Measurements from ENCODE around the gene UBXN10. TPM values are rescaled to one million over a fixed set of nuclear protein-coding genes. Genes with fewer than 3 reads are reported as not detected.

UBXN10 gene
- total RNA-seq, 1 donor from 2014 or later: 0.09 TPM

DNA sequence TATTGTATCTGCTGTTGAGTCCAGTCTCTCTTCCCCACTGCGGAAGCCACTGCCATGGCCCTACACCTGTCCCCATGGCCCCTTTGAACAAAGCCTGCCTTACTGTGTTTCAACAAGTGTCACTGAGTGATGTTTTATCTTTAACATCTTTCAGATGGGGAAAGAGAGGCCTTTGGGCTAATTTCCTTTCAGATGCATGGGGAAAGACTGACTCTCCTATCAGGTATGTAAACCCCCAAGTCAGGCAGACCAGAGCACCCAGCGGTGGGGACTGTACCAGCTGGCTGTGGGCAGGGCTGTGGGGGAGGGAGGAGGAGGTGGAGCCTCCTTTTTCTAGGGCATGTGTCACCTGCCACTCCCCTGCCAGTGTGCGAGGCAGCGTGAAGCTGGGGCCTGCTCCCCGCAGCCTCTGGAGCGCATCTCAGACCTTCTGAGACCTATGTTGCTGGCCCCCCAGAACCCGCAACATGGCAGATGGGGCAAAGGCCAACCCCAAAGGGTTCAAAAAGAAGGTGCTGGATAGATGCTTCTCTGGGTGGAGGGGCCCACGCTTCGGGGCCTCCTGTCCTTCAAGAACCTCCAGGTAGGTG, 46.8 kb upstream of the UBXN10 start, which contains the start of gene PLA2G2F:
PLA2G2F (plus strand) TSS at position 363 of the 590 bp plus-strand sequence; CDS start at position 468, 105 bp downstream.
- Mint-ChIP-seq H3K27me3 (ENCODE audit: low read depth, unreplicated experiment) (peaks cover 33% of the 10 kb centered on the region), H3K4me1 (ENCODE audit: low read depth, unreplicated experiment) (no peaks in the 10 kb centered on the region), H3K36me3 (ENCODE audit: low read depth, unreplicated experiment) (no peaks in the 10 kb centered on the region), H3K27ac (ENCODE audit: unreplicated experiment) (no peak within 1 kb of the TSS), H3K4me3 (ENCODE audit: unreplicated experiment) (no peak within 1 kb of the TSS), H3K9me3 (ENCODE audit: unreplicated experiment) (peaks cover 5% of the 10 kb centered on the region)
- H3K27ac ChIP-seq (ENCODE audit: low read depth, low read length): no peak within 1 kb of the TSS
- H3K4me3 ChIP-seq (ENCODE audit: insufficient read depth, low read depth, low read length): no peak within 1 kb of the TSS
- H3K9ac ChIP-seq (ENCODE audit: low read length): no peak within 1 kb of the TSS
- no peaks in the 10 kb centered on the region for H3K9me3 ChIP-seq (ENCODE audit: insufficient read depth, low read depth, low read length)
- H3K4me1 ChIP-seq (ENCODE audit: insufficient read depth, low read length): no peaks in the 10 kb centered on the region
- TF ChIP-seq EZH2 (IDR thresholded peaks at IDR 0.05; ENCODE audit: insufficient read depth, low read length): no peak
- TF ChIP-seq, protein P1, sequence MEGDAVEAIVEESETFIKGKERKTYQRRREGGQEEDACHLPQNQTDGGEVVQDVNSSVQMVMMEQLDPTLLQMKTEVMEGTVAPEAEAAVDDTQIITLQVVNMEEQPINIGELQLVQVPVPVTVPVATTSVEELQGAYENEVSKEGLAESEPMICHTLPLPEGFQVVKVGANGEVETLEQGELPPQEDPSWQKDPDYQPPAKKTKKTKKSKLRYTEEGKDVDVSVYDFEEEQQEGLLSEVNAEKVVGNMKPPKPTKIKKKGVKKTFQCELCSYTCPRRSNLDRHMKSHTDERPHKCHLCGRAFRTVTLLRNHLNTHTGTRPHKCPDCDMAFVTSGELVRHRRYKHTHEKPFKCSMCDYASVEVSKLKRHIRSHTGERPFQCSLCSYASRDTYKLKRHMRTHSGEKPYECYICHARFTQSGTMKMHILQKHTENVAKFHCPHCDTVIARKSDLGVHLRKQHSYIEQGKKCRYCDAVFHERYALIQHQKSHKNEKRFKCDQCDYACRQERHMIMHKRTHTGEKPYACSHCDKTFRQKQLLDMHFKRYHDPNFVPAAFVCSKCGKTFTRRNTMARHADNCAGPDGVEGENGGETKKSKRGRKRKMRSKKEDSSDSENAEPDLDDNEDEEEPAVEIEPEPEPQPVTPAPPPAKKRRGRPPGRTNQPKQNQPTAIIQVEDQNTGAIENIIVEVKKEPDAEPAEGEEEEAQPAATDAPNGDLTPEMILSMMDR (IDR thresholded peaks at IDR 0.05; ENCODE audit: insufficient read depth, low read depth, low read length): no peak
- H3K36me3 ChIP-seq (ENCODE audit: insufficient read depth, low read length): no peaks in the 10 kb centered on the region
- H2AFZ ChIP-seq (ENCODE audit: low read depth, low read length): no peak within 1 kb of the TSS
- DNase-seq (ENCODE audit: low read depth) (no peak), FAIRE-seq (no peak)
- H3K79me2 ChIP-seq (ENCODE audit: insufficient read depth, low read length): no peaks in the 10 kb centered on the region
- H4K20me1 ChIP-seq (ENCODE audit: insufficient read depth, low read length): no peaks in the 10 kb centered on the region
- H3K4me2 ChIP-seq (ENCODE audit: low read length): no peak within 1 kb of the TSS
- peaks cover 3% of the 10 kb centered on the region for H3K27me3 ChIP-seq (ENCODE audit: insufficient read depth, low read length)

DNA sequence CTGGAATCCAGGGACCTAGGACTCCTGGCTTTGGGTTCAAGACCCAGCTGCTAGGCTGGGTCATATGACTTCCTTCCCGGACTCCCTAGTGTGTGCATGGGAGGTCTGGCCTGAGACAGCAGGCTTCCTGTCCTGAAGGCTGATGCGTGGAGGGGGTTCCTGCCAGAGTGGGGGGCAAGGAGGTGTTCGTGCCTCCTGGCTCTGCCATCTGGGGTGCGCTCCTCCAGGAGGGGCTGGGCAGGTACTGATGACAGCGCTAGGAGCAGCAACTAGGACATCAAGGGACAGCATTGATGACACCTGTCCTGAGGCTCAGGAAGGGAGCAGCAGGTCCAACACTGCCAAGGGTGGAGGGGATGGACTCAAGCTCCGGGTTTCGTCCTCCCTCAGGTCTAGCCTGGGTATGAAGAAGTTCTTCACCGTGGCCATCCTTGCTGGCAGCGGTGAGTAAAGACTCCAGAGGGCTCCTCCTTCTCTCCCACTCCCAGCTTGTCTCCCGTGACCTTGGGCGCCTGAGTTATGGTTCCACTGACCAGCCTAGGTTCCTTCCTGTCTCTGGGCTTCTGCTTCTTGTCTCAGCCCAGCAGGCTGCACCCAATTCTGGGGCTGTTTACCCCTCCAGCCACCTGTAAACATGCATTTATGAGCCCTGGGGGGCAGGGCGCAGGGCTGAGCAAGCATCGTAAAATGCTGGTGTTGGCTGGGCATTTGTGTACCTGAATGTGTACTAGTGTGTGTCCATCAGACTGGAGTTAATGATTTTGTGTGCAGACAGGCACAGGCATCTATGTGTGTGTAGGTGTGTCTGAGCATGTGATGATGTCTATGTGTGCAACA, 45.9 kb upstream of the UBXN10 start:
- H4K20me1 ChIP-seq (ENCODE audit: insufficient read depth, low read length): no peaks in the 10 kb centered on the region
- TF ChIP-seq, protein P1 (IDR thresholded peaks at IDR 0.05; ENCODE audit: insufficient read depth, low read depth, low read length): no peak
- no peak for TF ChIP-seq EZH2 (IDR thresholded peaks at IDR 0.05; ENCODE audit: insufficient read depth, low read length)
- FAIRE-seq (no peak), DNase-seq (ENCODE audit: low read depth) (no peak)
- H3K4me1 ChIP-seq (ENCODE audit: insufficient read depth, low read length): no peaks in the 10 kb centered on the region
- H3K9ac ChIP-seq (ENCODE audit: low read length): no peak overlapping the region
- H3K36me3 Mint-ChIP-seq (ENCODE audit: low read depth, unreplicated experiment): no peaks in the 10 kb centered on the region
- H3K36me3 ChIP-seq (ENCODE audit: insufficient read depth, low read length): no peaks in the 10 kb centered on the region
- no peaks in the 10 kb centered on the region for H3K4me1 Mint-ChIP-seq (ENCODE audit: low read depth, unreplicated experiment)
- H3K27ac Mint-ChIP-seq (ENCODE audit: unreplicated experiment): no peak overlapping the region
- H3K4me2 ChIP-seq (ENCODE audit: low read length): no peak overlapping the region
- H3K9me3 Mint-ChIP-seq (ENCODE audit: unreplicated experiment): peaks cover 5% of the 10 kb centered on the region
- no peaks in the 10 kb centered on the region for H3K9me3 ChIP-seq (ENCODE audit: insufficient read depth, low read depth, low read length)
- no peak overlapping the region for H3K4me3 ChIP-seq (ENCODE audit: insufficient read depth, low read depth, low read length)
- peaks cover 3% of the 10 kb centered on the region for H3K27me3 ChIP-seq (ENCODE audit: insufficient read depth, low read length)
- no peak overlapping the region for H3K27ac ChIP-seq (ENCODE audit: low read depth, low read length)
- no peak overlapping the region for H2AFZ ChIP-seq (ENCODE audit: low read depth, low read length)
- peaks cover 34% of the 10 kb centered on the region for H3K27me3 Mint-ChIP-seq (ENCODE audit: low read depth, unreplicated experiment)
- H3K4me3 Mint-ChIP-seq (ENCODE audit: unreplicated experiment): no peak overlapping the region
- H3K79me2 ChIP-seq (ENCODE audit: insufficient read depth, low read length): no peaks in the 10 kb centered on the region

All from astrocyte (in vitro differentiated cells and primary cell).